Prostate gland (tissue), 2 donors: ENCODE measurements around the gene FSIP1. TPM values are rescaled to one million over a fixed set of nuclear protein-coding genes. Genes with fewer than 3 reads are reported as not detected.

Experiments used
- DNase-seq: peaks from one replicate; pipeline ENCODE4 v3.0.0-alpha.2; 2019; ENCODE audit warnings: low spot score
- H3K27ac ChIP-seq, 2 donors: fragments of 200-600 bp; sonication (generic); 2 replicates each; pipeline ENCODE4 v1.5.1; 2017 to 2019
- H3K27me3 ChIP-seq: fragments of 200-600 bp; sonication (generic); replicated peaks from 2 replicates; pipeline ENCODE4 v1.5.1; 2019; ENCODE audit not compliant: insufficient read depth
- H3K36me3 ChIP-seq, 2 donors: fragments of 200-600 bp; sonication (generic); 1 replicate in 1 of 2; 2 replicates in 1 of 2; pipeline versions ENCODE4 v1.5.1 to v1.8.1; 2017 to 2019
- H3K4me1 ChIP-seq: fragments of 200-600 bp; sonication (generic); replicated peaks from 2 replicates; pipeline ENCODE4 v1.5.1; 2019
- H3K4me3 ChIP-seq, 2 donors: fragments of 200-600 bp; sonication (generic); 2 replicates each; pipeline ENCODE4 v1.5.1; 2017 to 2019
- H3K9me3 ChIP-seq: fragments of 200-600 bp; sonication (generic); 2 replicates; pipeline ENCODE4 v1.5.1; 2017
- POLR2A ChIP-seq: fragments of 450-650 bp; IDR thresholded peaks from one replicate; pipeline ENCODE4 v1.6.1; 2016; ENCODE audit warnings: antibody characterized with exemption, mild to moderate bottlenecking
- POLR2AphosphoS5 ChIP-seq: sonication (generic); formaldehyde crosslinking; IDR thresholded peaks from one replicate; pipeline ENCODE4 v1.6.1; 2017; ENCODE audit warnings: antibody characterized with exemption
- WGBS: methylation state at CpG from one replicate; pipeline ENCODE4 v1.1.5; 2018; 5-methylcytosine and 5-hydroxymethylcytosine counted together
- intact Hi-C: fragments of 100-400 bp; cut with DNase I; formaldehyde crosslinking; loops from one replicate; pipeline ENCODE4 v1.14.2; 2022
- total RNA-seq, 2 donors: library from RNA; depleted of rRNA; stranded (reverse); fragments of >200 nt; gene quantifications; one replicate each; pipeline ENCODE4 v1.1.0, GENCODE V29; 2016
- TF ChIP-seq, protein P1 (sequence below), 4 experiments: fragments of 200-600 bp in 2 of 4; fragments of 450-650 bp in 2 of 4; sonication (generic) in 2 of 4; IDR thresholded peaks; 1 replicate in 3 of 4; 2 replicates in 1 of 4; pipeline ENCODE4 v1.5.1; 2016 to 2019; ENCODE audit warnings: antibody characterized with exemption in 4 of 4, mild to moderate bottlenecking in 2 of 4, moderate library complexity in 2 of 4

Gene FSIP1
- total RNA-seq, 2 donors from 2014 or later, result 1.6 to 2.3 TPM

DNA sequence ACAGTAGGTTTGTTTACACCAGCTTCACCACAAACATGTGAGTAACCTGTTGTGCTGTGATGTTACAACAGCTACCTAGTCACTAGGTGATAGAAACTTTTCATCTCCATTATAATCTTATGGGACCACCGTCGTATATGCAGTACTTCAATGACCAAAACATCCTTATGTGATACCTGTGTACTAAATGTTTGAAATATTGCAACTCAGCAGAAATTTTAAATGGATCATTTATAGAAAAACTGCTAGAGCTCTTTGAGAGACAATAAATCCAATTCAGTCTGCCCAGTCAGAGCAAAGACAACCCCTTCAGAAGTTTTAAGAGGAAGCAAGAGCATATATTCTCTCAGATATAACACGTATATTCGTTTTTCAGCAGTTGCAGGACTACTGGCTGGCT is 128.3 kb downstream of the FSIP1 start:
- TF ChIP-seq, protein P1, sequence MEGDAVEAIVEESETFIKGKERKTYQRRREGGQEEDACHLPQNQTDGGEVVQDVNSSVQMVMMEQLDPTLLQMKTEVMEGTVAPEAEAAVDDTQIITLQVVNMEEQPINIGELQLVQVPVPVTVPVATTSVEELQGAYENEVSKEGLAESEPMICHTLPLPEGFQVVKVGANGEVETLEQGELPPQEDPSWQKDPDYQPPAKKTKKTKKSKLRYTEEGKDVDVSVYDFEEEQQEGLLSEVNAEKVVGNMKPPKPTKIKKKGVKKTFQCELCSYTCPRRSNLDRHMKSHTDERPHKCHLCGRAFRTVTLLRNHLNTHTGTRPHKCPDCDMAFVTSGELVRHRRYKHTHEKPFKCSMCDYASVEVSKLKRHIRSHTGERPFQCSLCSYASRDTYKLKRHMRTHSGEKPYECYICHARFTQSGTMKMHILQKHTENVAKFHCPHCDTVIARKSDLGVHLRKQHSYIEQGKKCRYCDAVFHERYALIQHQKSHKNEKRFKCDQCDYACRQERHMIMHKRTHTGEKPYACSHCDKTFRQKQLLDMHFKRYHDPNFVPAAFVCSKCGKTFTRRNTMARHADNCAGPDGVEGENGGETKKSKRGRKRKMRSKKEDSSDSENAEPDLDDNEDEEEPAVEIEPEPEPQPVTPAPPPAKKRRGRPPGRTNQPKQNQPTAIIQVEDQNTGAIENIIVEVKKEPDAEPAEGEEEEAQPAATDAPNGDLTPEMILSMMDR (IDR thresholded peaks at IDR 0.05), result no peak
- TF ChIP-seq POLR2A, result no peak
- TF ChIP-seq POLR2AphosphoS5, result no peak
- Histone ChIP-seq H3K9me3 (no peaks in the 10 kb centered on the region), H3K27me3 (no peaks in the 10 kb centered on the region), H3K27ac (no peak overlapping the region), H3K4me3 (no peak overlapping the region), H3K4me1 (no peaks in the 10 kb centered on the region), H3K36me3 (no peaks in the 10 kb centered on the region)
- DNase-seq, result no peak
- 93% methylated on average over 4 of the region's 4 CpGs for WGBS
- intact Hi-C loops, result no loop called here

DNA sequence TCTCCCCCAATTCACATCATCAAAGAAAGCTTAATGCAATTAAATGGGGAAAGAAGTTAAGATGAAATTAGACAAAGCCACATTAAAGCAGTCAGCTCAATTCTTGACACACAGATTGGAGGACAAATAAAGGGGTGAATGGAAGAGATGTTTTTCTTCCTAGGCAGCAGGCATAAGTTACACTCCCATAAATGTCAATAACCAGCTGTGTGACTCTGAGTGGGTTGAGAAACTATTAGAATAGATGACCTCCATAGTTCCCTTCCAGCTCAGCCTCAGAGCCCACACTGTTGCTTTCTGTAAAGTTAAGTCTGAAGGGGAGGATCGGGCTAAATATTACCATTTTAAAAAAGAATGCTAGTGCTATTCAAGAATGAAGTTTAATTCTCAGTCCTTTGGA is 130.8 kb downstream of the FSIP1 start:
- intact Hi-C loops, result no loop called here
- TF ChIP-seq, protein P1 (IDR thresholded peaks at IDR 0.05), result no peak
- TF ChIP-seq POLR2AphosphoS5, result no peak
- H3K4me3 ChIP-seq, result no peak overlapping the region
- DNase-seq, result no peak
- H3K9me3 ChIP-seq, result no peaks in the 10 kb centered on the region
- H3K4me1 ChIP-seq, result no peaks in the 10 kb centered on the region
- WGBS, result 34% methylated on average over 1 of the region's 1 CpG
- H3K27me3 ChIP-seq, result no peaks in the 10 kb centered on the region
- H3K36me3 ChIP-seq, result no peaks in the 10 kb centered on the region
- H3K27ac ChIP-seq, result no peak overlapping the region

DNA sequence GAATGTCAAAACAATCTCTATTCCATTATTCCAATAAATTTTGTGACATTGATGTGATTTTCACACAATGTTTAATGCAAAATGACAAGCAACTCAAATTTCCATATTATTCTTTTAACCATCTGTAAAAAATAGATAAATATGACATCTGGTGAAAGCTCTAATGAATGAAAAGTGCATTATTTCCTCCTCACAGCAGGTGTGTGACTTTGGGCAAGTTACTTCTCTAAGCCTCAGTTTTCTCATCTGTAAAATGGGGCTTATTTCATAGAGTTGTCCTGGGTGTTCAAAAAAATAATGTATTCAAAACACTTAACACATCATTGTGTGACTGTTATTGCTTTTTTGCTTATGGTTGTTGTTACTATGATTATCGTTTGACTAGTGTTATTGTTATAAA is 131.3 kb downstream of the FSIP1 start:
- no peaks in the 10 kb centered on the region for H3K36me3 ChIP-seq
- H3K27me3 ChIP-seq, result no peaks in the 10 kb centered on the region
- WGBS, result 14% methylated on average over 1 of the region's 1 CpG
- H3K4me1 ChIP-seq, result no peaks in the 10 kb centered on the region
- DNase-seq, result no peak
- no peak overlapping the region for H3K4me3 ChIP-seq
- H3K27ac ChIP-seq, result no peak overlapping the region
- intact Hi-C loops, result no loop called here
- TF ChIP-seq POLR2A, result no peak
- TF ChIP-seq, protein P1 (IDR thresholded peaks at IDR 0.05), result no peak
- TF ChIP-seq POLR2AphosphoS5, result no peak
- H3K9me3 ChIP-seq, result no peaks in the 10 kb centered on the region

DNA sequence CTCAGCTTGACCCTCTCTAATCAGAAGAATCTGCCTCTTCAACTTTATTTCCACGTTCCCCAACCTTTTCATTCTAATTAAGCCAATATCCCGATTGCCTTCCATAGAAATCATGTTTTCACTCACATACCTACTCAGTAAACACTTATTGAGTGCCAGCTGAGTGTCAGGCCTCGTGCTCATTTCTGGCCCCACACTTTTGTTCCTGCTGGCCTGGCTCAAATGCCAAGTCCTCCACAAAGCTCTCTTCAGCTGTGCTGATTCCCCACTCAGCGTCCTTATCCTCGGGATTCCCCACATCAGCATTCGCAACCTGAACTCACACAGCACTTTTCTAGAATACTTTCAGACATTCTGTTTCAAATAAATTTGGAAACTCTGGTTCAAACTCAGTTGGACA is 132.9 kb downstream of the FSIP1 start:
- Histone ChIP-seq H3K36me3 (no peaks in the 10 kb centered on the region), H3K9me3 (no peaks in the 10 kb centered on the region), H3K4me3 (no peak overlapping the region), H3K4me1 (no peaks in the 10 kb centered on the region), H3K27me3 (no peaks in the 10 kb centered on the region), H3K27ac (no peak overlapping the region)
- TF ChIP-seq POLR2A (no peak), POLR2AphosphoS5 (no peak)
- TF ChIP-seq, protein P1 (IDR thresholded peaks at IDR 0.05), result no peak
- WGBS, result 69% methylated on average over 6 of the region's 6 CpGs
- DNase-seq, result no peak
- intact Hi-C loops, result no loop called here

DNA sequence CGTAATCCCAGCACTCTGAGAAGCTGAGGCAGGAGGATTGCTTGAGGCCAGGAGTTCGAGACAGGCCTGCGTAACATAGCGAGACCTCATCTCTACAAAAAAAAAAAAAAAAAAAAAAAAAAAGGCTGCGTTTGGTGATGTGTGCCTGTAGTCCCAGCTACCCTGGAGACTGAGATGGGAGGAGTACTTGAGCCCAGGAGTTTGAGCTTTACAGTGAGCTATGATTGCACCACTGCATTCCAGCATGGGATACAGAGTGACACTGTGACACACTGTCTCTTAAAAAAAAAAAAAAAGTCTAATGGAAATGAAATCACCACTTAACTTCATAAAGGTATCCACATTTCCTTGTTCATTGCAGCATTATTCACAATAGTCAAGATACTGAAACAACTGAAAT is 136.2 kb downstream of the FSIP1 start:
- no peak for DNase-seq
- intact Hi-C loops, result no loop called here
- Histone ChIP-seq H3K27me3 (no peaks in the 10 kb centered on the region), H3K4me3 (no peak overlapping the region), H3K27ac (no peak overlapping the region), H3K36me3 (no peaks in the 10 kb centered on the region), H3K9me3 (no peaks in the 10 kb centered on the region), H3K4me1 (no peaks in the 10 kb centered on the region)
- 97% methylated on average over 5 of the region's 5 CpGs for WGBS
- TF ChIP-seq POLR2AphosphoS5 (no peak), POLR2A (no peak)
- TF ChIP-seq, protein P1 (IDR thresholded peaks at IDR 0.05), result no peak
